ENCODE results near the gene C2CD3. TPM values are rescaled to one million over a fixed set of nuclear protein-coding genes. Genes with fewer than 3 reads are reported as not detected.

The C2CD3 gene
- total and polyA plus RNA-seq, 4 donors, result 3.1 to 14.5 (median 6.7) TPM

DNA sequence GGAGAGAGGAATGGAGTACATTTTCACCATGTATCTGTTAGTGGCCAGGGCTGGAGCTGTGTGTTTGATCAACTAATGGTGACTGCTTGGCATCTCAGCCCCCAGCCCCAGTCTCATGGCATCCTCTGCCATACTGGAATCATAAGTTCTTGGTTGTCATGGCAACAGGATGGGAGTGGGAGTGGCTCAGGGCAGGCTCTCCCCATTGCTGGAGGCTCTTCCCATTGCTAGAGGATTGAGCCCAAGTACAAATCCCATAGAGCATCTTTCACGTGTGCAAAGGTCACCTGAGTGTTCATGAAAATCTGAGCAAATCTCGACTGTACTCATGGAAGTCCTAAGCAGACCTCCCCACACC lies 205.1 kb downstream of the C2CD3 start:
- no peak overlapping the region for H3K9ac ChIP-seq (ENCODE audit: low read depth in 1 of 2, low read length in 2 of 2)
- peaks cover 0 to 6% (median 1%) of the 10 kb centered on the region in 4 donors for H3K4me1 ChIP-seq (ENCODE audit: control insufficient read depth in 4 of 4, insufficient read depth in 4 of 4, low read length in 3 of 4)
- no peak for DNase-seq (ENCODE audit: low spot score)
- H3K9me3 ChIP-seq (ENCODE audit: control insufficient read depth in 4 of 4, low read length in 3 of 4), result no peaks in the 10 kb centered on the region
- no peaks in the 10 kb centered on the region for H3K36me3 ChIP-seq (ENCODE audit: control insufficient read depth in 4 of 4, insufficient read depth in 3 of 4, low read depth in 1 of 4, low read length in 3 of 4)
- 52% methylated on average over 2 of the region's 2 CpGs for WGBS
- TF ChIP-seq RAD21 (IDR thresholded peaks at IDR 0.05) (no peak), TAF1 (conservative IDR thresholded peaks at IDR 0.05) (no peak), FOXA2 (IDR thresholded peaks at IDR 0.05) (no peak)
- H3K4me3 ChIP-seq (ENCODE audit: low read depth in 1 of 3, low read length in 3 of 3), result no peak overlapping the region
- no peaks in the 10 kb centered on the region for H3K27me3 ChIP-seq (ENCODE audit: control insufficient read depth in 4 of 4, insufficient read depth in 4 of 4, low read length in 3 of 4)
- H3K27ac ChIP-seq (ENCODE audit: low read depth in 1 of 2, low read length in 2 of 2), result no peak overlapping the region

DNA sequence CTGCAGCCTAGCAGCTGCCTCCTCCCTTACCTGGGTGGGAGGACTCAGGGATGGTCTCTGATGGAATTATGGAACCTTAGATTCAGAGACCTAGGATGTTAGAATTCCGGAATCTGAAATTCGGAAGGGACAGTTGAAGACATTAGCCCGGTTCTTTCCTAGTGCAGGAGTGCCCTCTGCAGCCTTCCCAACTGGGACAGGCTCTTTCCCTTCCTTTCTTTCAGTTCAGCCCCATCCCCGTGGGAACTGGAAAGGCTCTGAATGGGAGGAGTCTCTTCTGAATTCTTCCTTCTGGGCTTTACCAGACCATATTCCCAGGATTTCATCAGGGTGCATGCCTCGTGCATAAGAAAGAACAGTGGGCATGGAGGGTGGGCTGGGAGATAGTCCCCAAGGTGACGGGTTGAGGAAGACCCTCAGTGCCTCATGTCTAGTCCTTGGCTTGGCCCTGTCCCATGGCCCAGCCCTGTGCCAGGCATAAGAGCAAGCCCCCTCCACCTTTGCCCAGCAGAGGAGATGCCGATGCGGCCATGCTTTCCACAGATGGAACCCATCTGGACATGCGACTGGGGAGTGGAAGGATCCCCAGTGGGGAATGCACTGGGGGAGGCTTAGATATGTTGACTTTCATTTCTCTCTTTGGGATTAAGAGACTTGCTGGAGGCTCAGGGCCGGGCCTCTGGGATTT lies 205.6 kb downstream of the C2CD3 start:
- 74% methylated on average over 10 of the region's 10 CpGs for WGBS
- Histone ChIP-seq H3K9ac (ENCODE audit: low read depth in 1 of 2, low read length in 2 of 2) (no peak overlapping the region), H3K4me1 (ENCODE audit: control insufficient read depth in 4 of 4, insufficient read depth in 4 of 4, low read length in 3 of 4) (peaks cover 0 to 6% (median 1%) of the 10 kb centered on the region in 4 donors), H3K36me3 (ENCODE audit: control insufficient read depth in 4 of 4, insufficient read depth in 3 of 4, low read depth in 1 of 4, low read length in 3 of 4) (no peaks in the 10 kb centered on the region), H3K27me3 (ENCODE audit: control insufficient read depth in 4 of 4, insufficient read depth in 4 of 4, low read length in 3 of 4) (no peaks in the 10 kb centered on the region), H3K9me3 (ENCODE audit: control insufficient read depth in 4 of 4, low read length in 3 of 4) (no peaks in the 10 kb centered on the region), H3K27ac (ENCODE audit: low read depth in 1 of 2, low read length in 2 of 2) (no peak overlapping the region), H3K4me3 (ENCODE audit: low read depth in 1 of 3, low read length in 3 of 3) (no peak overlapping the region)
- no peak for TF ChIP-seq RAD21 (IDR thresholded peaks at IDR 0.05)
- TF ChIP-seq EGR1 (IDR thresholded peaks at IDR 0.05; ENCODE audit: low read depth in 2 of 2), result no peak
- TF ChIP-seq RXRA (IDR thresholded peaks at IDR 0.05), result no peak
- TF ChIP-seq JUND (IDR thresholded peaks at IDR 0.05), result no peak
- TF ChIP-seq SP1 (IDR thresholded peaks at IDR 0.05), result no peak
- TF ChIP-seq, protein P1, sequence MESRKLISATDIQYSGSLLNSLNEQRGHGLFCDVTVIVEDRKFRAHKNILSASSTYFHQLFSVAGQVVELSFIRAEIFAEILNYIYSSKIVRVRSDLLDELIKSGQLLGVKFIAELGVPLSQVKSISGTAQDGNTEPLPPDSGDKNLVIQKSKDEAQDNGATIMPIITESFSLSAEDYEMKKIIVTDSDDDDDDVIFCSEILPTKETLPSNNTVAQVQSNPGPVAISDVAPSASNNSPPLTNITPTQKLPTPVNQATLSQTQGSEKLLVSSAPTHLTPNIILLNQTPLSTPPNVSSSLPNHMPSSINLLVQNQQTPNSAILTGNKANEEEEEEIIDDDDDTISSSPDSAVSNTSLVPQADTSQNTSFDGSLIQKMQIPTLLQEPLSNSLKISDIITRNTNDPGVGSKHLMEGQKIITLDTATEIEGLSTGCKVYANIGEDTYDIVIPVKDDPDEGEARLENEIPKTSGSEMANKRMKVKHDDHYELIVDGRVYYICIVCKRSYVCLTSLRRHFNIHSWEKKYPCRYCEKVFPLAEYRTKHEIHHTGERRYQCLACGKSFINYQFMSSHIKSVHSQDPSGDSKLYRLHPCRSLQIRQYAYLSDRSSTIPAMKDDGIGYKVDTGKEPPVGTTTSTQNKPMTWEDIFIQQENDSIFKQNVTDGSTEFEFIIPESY (IDR thresholded peaks at IDR 0.05), result no peak
- no peak for TF ChIP-seq FOXA1 (IDR thresholded peaks at IDR 0.05)
- no peak for TF ChIP-seq YY1 (IDR thresholded peaks at IDR 0.05)
- no peak for DNase-seq (ENCODE audit: low spot score)

DNA sequence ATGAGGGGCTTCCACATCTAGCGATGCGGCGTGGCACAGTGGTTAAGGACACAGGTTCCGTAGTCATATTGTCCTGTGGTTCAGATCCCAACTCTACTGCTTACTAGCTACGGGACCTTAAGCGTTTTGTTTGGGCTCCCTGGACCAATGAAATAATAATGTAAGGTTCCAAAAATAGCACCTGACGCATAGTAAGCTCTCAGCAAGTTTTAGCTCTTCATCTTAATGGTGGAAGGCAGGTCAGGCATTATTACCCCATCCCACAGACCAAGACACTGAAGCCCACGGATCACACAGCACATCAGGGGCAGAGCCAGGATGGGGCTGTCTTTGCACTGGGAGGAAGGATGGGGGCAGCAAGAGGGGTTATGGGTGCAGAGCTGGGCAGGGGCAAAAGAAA lies 206.9 kb downstream of the C2CD3 start:
- no peaks in the 10 kb centered on the region for H3K9me3 ChIP-seq (ENCODE audit: control insufficient read depth in 4 of 4, low read length in 3 of 4)
- H3K4me3 ChIP-seq (ENCODE audit: low read depth in 1 of 3, low read length in 3 of 3), result no peak overlapping the region
- no peaks in the 10 kb centered on the region for H3K27me3 ChIP-seq (ENCODE audit: control insufficient read depth in 4 of 4, insufficient read depth in 4 of 4, low read length in 3 of 4)
- H3K36me3 ChIP-seq (ENCODE audit: control insufficient read depth in 4 of 4, insufficient read depth in 3 of 4, low read depth in 1 of 4, low read length in 3 of 4), result no peaks in the 10 kb centered on the region
- 77% methylated on average over 8 of the region's 8 CpGs for WGBS
- no peak overlapping the region for H3K9ac ChIP-seq (ENCODE audit: low read depth in 1 of 2, low read length in 2 of 2)
- peaks cover 0 to 6% (median 1%) of the 10 kb centered on the region in 4 donors for H3K4me1 ChIP-seq (ENCODE audit: control insufficient read depth in 4 of 4, insufficient read depth in 4 of 4, low read length in 3 of 4)
- no peak overlapping the region for H3K27ac ChIP-seq (ENCODE audit: low read depth in 1 of 2, low read length in 2 of 2)
- DNase-seq (ENCODE audit: low spot score), result no peak
- TF ChIP-seq, protein P2, sequence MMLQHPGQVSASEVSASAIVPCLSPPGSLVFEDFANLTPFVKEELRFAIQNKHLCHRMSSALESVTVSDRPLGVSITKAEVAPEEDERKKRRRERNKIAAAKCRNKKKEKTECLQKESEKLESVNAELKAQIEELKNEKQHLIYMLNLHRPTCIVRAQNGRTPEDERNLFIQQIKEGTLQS (IDR thresholded peaks at IDR 0.05), result no peak
- TF ChIP-seq FOXA2 (IDR thresholded peaks at IDR 0.05), result no peak
- no peak for TF ChIP-seq HNF4A (conservative IDR thresholded peaks at IDR 0.05)
- no peak for TF ChIP-seq GABPA (IDR thresholded peaks at IDR 0.05 in 1 of 2, conservative IDR thresholded peaks at IDR 0.05 in 1 of 2)
- TF ChIP-seq, protein P3, sequence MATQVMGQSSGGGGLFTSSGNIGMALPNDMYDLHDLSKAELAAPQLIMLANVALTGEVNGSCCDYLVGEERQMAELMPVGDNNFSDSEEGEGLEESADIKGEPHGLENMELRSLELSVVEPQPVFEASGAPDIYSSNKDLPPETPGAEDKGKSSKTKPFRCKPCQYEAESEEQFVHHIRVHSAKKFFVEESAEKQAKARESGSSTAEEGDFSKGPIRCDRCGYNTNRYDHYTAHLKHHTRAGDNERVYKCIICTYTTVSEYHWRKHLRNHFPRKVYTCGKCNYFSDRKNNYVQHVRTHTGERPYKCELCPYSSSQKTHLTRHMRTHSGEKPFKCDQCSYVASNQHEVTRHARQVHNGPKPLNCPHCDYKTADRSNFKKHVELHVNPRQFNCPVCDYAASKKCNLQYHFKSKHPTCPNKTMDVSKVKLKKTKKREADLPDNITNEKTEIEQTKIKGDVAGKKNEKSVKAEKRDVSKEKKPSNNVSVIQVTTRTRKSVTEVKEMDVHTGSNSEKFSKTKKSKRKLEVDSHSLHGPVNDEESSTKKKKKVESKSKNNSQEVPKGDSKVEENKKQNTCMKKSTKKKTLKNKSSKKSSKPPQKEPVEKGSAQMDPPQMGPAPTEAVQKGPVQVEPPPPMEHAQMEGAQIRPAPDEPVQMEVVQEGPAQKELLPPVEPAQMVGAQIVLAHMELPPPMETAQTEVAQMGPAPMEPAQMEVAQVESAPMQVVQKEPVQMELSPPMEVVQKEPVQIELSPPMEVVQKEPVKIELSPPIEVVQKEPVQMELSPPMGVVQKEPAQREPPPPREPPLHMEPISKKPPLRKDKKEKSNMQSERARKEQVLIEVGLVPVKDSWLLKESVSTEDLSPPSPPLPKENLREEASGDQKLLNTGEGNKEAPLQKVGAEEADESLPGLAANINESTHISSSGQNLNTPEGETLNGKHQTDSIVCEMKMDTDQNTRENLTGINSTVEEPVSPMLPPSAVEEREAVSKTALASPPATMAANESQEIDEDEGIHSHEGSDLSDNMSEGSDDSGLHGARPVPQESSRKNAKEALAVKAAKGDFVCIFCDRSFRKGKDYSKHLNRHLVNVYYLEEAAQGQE (IDR thresholded peaks at IDR 0.05), result no peak
- no peak for TF ChIP-seq MAX (IDR thresholded peaks at IDR 0.05)
- TF ChIP-seq NR2F2 (IDR thresholded peaks at IDR 0.05), result no peak
- TF ChIP-seq, protein P1 (IDR thresholded peaks at IDR 0.05), result no peak
- no peak for TF ChIP-seq HNF4G (IDR thresholded peaks at IDR 0.05)
- TF ChIP-seq JUND (IDR thresholded peaks at IDR 0.05), result no peak
- TF ChIP-seq SP1 (IDR thresholded peaks at IDR 0.05), result no peak
- no peak for TF ChIP-seq RXRA (IDR thresholded peaks at IDR 0.05)
- TF ChIP-seq YY1 (IDR thresholded peaks at IDR 0.05), result no peak
- no peak for TF ChIP-seq RAD21 (IDR thresholded peaks at IDR 0.05)
- no peak for TF ChIP-seq CTCF (IDR thresholded peaks at IDR 0.05; ENCODE audit: low read depth, low read length, missing input control)
- TF ChIP-seq EGR1 (IDR thresholded peaks at IDR 0.05; ENCODE audit: low read depth in 2 of 2), result no peak
- TF ChIP-seq FOXA1 (IDR thresholded peaks at IDR 0.05), result no peak

Measured in liver (tissue), 9 donors.